Measurements from ENCODE around the gene HSH2D.
A peak's percentile ranks its signal among the peaks of the same experiment; 100 is the strongest.
"Not testable (repeated sequence)": the region's sequence is repeated elsewhere in the genome, so short reads cannot be mapped to it uniquely, and the experiment has no call there.

The HSH2D gene

GRCh38 chr19:16143399-16144215, at the start of gene HSH2D:
Gene HSH2D (plus strand): TSS chr19:16143685. CDS start chr19:16148751, 5,066 bp downstream.
- Histone ChIP-seq H3K4me1 (ENCODE audit: control insufficient read depth, insufficient read depth, low read length) (no peaks in the 10 kb centered on the region), H3K27me3 (ENCODE audit: control insufficient read depth, insufficient read depth, low read length) (no peaks in the 10 kb centered on the region), H3K27ac (ENCODE audit: low read depth, low read length) (no peak within 1 kb of the TSS), H3K36me3 (ENCODE audit: control insufficient read depth, insufficient read depth, low read length) (no peaks in the 10 kb centered on the region), H3K9ac (ENCODE audit: low read length) (peak within 1 kb of the TSS; percentile 30), H3K4me3 (ENCODE audit: low read length) (peak within 1 kb of the TSS; percentile 60)

GRCh38 chr19:16094360-16095070, 49.0 kb upstream of the HSH2D start:
- no peak overlapping the region for H3K9ac ChIP-seq (ENCODE audit: low read length)
- H3K4me3 ChIP-seq (ENCODE audit: low read length): no peak overlapping the region
- H3K27ac ChIP-seq (ENCODE audit: low read depth, low read length): no peak overlapping the region
- H3K36me3 ChIP-seq (ENCODE audit: control insufficient read depth, insufficient read depth, low read length): peaks cover 64% of the 10 kb centered on the region
- no peaks in the 10 kb centered on the region for H3K27me3 ChIP-seq (ENCODE audit: control insufficient read depth, insufficient read depth, low read length)
- no peaks in the 10 kb centered on the region for H3K4me1 ChIP-seq (ENCODE audit: control insufficient read depth, insufficient read depth, low read length)

- Histone ChIP-seq H3K27ac (ENCODE audit: low read depth, low read length) (no peak overlapping the region), H3K27me3 (ENCODE audit: control insufficient read depth, insufficient read depth, low read length) (no peaks in the 10 kb centered on the region), H3K36me3 (ENCODE audit: control insufficient read depth, insufficient read depth, low read length) (peaks cover 68% of the 10 kb centered on the region), H3K9ac (ENCODE audit: low read length) (no peak overlapping the region), H3K4me3 (ENCODE audit: low read length) (no peak overlapping the region), H3K4me1 (ENCODE audit: control insufficient read depth, insufficient read depth, low read length) (no peaks in the 10 kb centered on the region)
Measured at GRCh38 chr19:16095071-16095571, 48.4 kb upstream of the HSH2D start.

GRCh38 chr19:16096280-16096855, 47.1 kb upstream of the HSH2D start:
- peak overlapping the region; percentile 25 for H3K27ac ChIP-seq (ENCODE audit: low read depth, low read length)
- H3K4me1 ChIP-seq (ENCODE audit: control insufficient read depth, insufficient read depth, low read length): no peaks in the 10 kb centered on the region
- no peaks in the 10 kb centered on the region for H3K27me3 ChIP-seq (ENCODE audit: control insufficient read depth, insufficient read depth, low read length)
- H3K36me3 ChIP-seq (ENCODE audit: control insufficient read depth, insufficient read depth, low read length): peaks cover 66% of the 10 kb centered on the region
- no peak overlapping the region for H3K9ac ChIP-seq (ENCODE audit: low read length)
- no peak overlapping the region for H3K4me3 ChIP-seq (ENCODE audit: low read length)

- no peak overlapping the region for H3K27ac ChIP-seq (ENCODE audit: low read depth, low read length)
- H3K4me1 ChIP-seq (ENCODE audit: control insufficient read depth, insufficient read depth, low read length): no peaks in the 10 kb centered on the region
- no peaks in the 10 kb centered on the region for H3K27me3 ChIP-seq (ENCODE audit: control insufficient read depth, insufficient read depth, low read length)
- H3K36me3 ChIP-seq (ENCODE audit: control insufficient read depth, insufficient read depth, low read length): peaks cover 54% of the 10 kb centered on the region
- no peak overlapping the region for H3K4me3 ChIP-seq (ENCODE audit: low read length)
- no peak overlapping the region for H3K9ac ChIP-seq (ENCODE audit: low read length)
Measured at GRCh38 chr19:16098416-16098768, 45.1 kb upstream of the HSH2D start.

- Histone ChIP-seq H3K36me3 (ENCODE audit: control insufficient read depth, insufficient read depth, low read length) (peaks cover 51% of the 10 kb centered on the region), H3K27ac (ENCODE audit: low read depth, low read length) (no peak overlapping the region), H3K27me3 (ENCODE audit: control insufficient read depth, insufficient read depth, low read length) (no peaks in the 10 kb centered on the region), H3K9ac (ENCODE audit: low read length) (no peak overlapping the region), H3K4me1 (ENCODE audit: control insufficient read depth, insufficient read depth, low read length) (no peaks in the 10 kb centered on the region), H3K4me3 (ENCODE audit: low read length) (no peak overlapping the region)
Measured at GRCh38 chr19:16098821-16099220, 44.7 kb upstream of the HSH2D start.

- H3K4me3 ChIP-seq (ENCODE audit: low read length); H3K4me1 ChIP-seq (ENCODE audit: control insufficient read depth, insufficient read depth, low read length); H3K27me3 ChIP-seq (ENCODE audit: control insufficient read depth, insufficient read depth, low read length); H3K27ac ChIP-seq (ENCODE audit: low read depth, low read length); H3K9ac ChIP-seq (ENCODE audit: low read length): not testable (repeated sequence)
- H3K36me3 ChIP-seq (ENCODE audit: control insufficient read depth, insufficient read depth, low read length): peaks cover 51% of the 10 kb centered on the region
Measured at GRCh38 chr19:16099314-16099965, 44.0 kb upstream of the HSH2D start.

GRCh38 chr19:16100524-16100923, 43.0 kb upstream of the HSH2D start:
- Histone ChIP-seq H3K4me1 (ENCODE audit: control insufficient read depth, insufficient read depth, low read length) (no peaks in the 10 kb centered on the region), H3K4me3 (ENCODE audit: low read length) (no peak overlapping the region), H3K36me3 (ENCODE audit: control insufficient read depth, insufficient read depth, low read length) (peaks cover 42% of the 10 kb centered on the region), H3K27ac (ENCODE audit: low read depth, low read length) (no peak overlapping the region), H3K27me3 (ENCODE audit: control insufficient read depth, insufficient read depth, low read length) (no peaks in the 10 kb centered on the region), H3K9ac (ENCODE audit: low read length) (no peak overlapping the region)

- H3K4me3 ChIP-seq (ENCODE audit: low read length): no peak overlapping the region
- H3K27ac ChIP-seq (ENCODE audit: low read depth, low read length): no peak overlapping the region
- no peaks in the 10 kb centered on the region for H3K4me1 ChIP-seq (ENCODE audit: control insufficient read depth, insufficient read depth, low read length)
- no peak overlapping the region for H3K9ac ChIP-seq (ENCODE audit: low read length)
- peaks cover 14% of the 10 kb centered on the region for H3K36me3 ChIP-seq (ENCODE audit: control insufficient read depth, insufficient read depth, low read length)
- no peaks in the 10 kb centered on the region for H3K27me3 ChIP-seq (ENCODE audit: control insufficient read depth, insufficient read depth, low read length)
Measured at GRCh38 chr19:16104722-16105121, 38.8 kb upstream of the HSH2D start.

- no peak overlapping the region for H3K4me3 ChIP-seq (ENCODE audit: low read length)
Measured at GRCh38 chr19:16106121-16106520, 37.4 kb upstream of the HSH2D start.

GRCh38 chr19:16111160-16111908, 32.2 kb upstream of the HSH2D start, which contains the start of gene RAB8A:
Gene RAB8A (plus strand): TSS chr19:16111889. CDS start chr19:16111902, 13 bp downstream.
- no peaks in the 10 kb centered on the region for H3K27me3 ChIP-seq (ENCODE audit: control insufficient read depth, insufficient read depth, low read length)
- H3K4me1 ChIP-seq (ENCODE audit: control insufficient read depth, insufficient read depth, low read length): peaks cover 5% of the 10 kb centered on the region
- no peaks in the 10 kb centered on the region for H3K36me3 ChIP-seq (ENCODE audit: control insufficient read depth, insufficient read depth, low read length)
- H3K4me3 ChIP-seq (ENCODE audit: low read length): peak within 1 kb of the TSS; percentile 95
- H3K27ac ChIP-seq (ENCODE audit: low read depth, low read length): peak within 1 kb of the TSS; percentile 89
- H3K9ac ChIP-seq (ENCODE audit: low read length): peak within 1 kb of the TSS; percentile 89

More at GRCh38 chr19:16106121-16106520, 37.4 kb upstream of the HSH2D start:
- H3K36me3 ChIP-seq (ENCODE audit: control insufficient read depth, insufficient read depth, low read length): peaks cover 8% of the 10 kb centered on the region
- H3K27ac ChIP-seq (ENCODE audit: low read depth, low read length): no peak overlapping the region
- H3K4me1 ChIP-seq (ENCODE audit: control insufficient read depth, insufficient read depth, low read length): no peaks in the 10 kb centered on the region
- H3K27me3 ChIP-seq (ENCODE audit: control insufficient read depth, insufficient read depth, low read length): no peaks in the 10 kb centered on the region
- no peak overlapping the region for H3K9ac ChIP-seq (ENCODE audit: low read length)

Data from rectal smooth muscle tissue (tissue), 1 donor.